HCT116 (cell line): ENCODE measurements around the gene PADI4. TPM values are rescaled to one million over a fixed set of nuclear protein-coding genes. Genes with fewer than 3 reads are reported as not detected.

Source experiments
- ATAC-seq: fragments of 200-7000 bp; cut with Tn5 transposase; 2 replicates; pipeline ENCODE4 v1.9.1; 2020; ENCODE audit warnings: mild to moderate bottlenecking, moderate library complexity
- BruUV-seq: library from RNA; stranded (reverse); fragments of 400-500 nt; replicated peaks from 2 replicates; lab custom pipeline; 2021; lab: Mats Ljungman, UMichigan
- CTCF ChIA-PET: fragments of 300-600 bp; sonication (Branson Sonifier 250); formaldehyde crosslinking; loops from one replicate; lab custom pipeline; 2021; ENCODE audit warnings: antibody characterized with exemption; lab: Charles Lee
- POLR2A ChIA-PET: fragments of 300-600, 350-600 bp; sonication (Branson Sonifier 250); formaldehyde crosslinking; loops from one replicate; lab custom pipeline; 2021; ENCODE audit warnings: antibody characterized with exemption; lab: Charles Lee
- RAD21 ChIA-PET, 2 experiments: fragments of 300-600 bp; sonication (Branson Sonifier 250); formaldehyde crosslinking; loops; one replicate each; lab custom pipeline; 2023; ENCODE audit warnings: low total read pairs in 2 of 2; ENCODE audit not compliant: uncharacterized antibody in 2 of 2, unreplicated experiment in 2 of 2, low non-redundant PET in 1 of 2; lab: Charles Lee
- DNase-seq: peaks from one replicate; pipeline ENCODE4 v3.0.0-alpha.2; 2010; ENCODE audit warnings: low read depth, low spot score
- H2AFZ ChIP-seq: fragments of 200-600 bp; shearing (Covaris generic), sonication (generic); 2 replicates; pipeline ENCODE4 v1.6.1; 2017; ENCODE audit warnings: low read depth, mixed run types, mixed read lengths, antibody characterized with exemption, low read length; ENCODE audit not compliant: poor library complexity, severe bottlenecking
- H3K27ac ChIP-seq: 2 replicates; pipeline ENCODE4 v1.5.1; 2012; ENCODE audit warnings: low read depth, low read length
- H3K27me3 ChIP-seq: fragments of 200-600 bp; sonication (generic); 2 replicates; pipeline ENCODE4 v1.6.1; 2016; ENCODE audit warnings: mixed run types, low read length, mixed read lengths; ENCODE audit not compliant: insufficient read depth
- H3K36me3 ChIP-seq, 2 experiments: fragments of 200-500 bp in 1 of 2; fragments of 200-600 bp in 1 of 2; sonication (Bioruptor generic) in 1 of 2; sonication (generic) in 1 of 2; 2 replicates each; pipeline versions ENCODE4 v1.5.1 to v1.6.1; 2014 to 2016; ENCODE audit warnings: low read length in 2 of 2, inconsistent platforms in 1 of 2, mixed read lengths in 1 of 2, mixed run types in 1 of 2; ENCODE audit not compliant: insufficient read depth in 2 of 2, control insufficient read depth in 1 of 2
- H3K4me1 ChIP-seq, 2 experiments: fragments of 200-600 bp in 1 of 2; sonication (generic) in 1 of 2; 2 replicates each; pipeline versions ENCODE4 v1.5.1 to v1.6.1; 2012 to 2017; ENCODE audit warnings: low read length in 2 of 2, inconsistent platforms in 1 of 2, mild to moderate bottlenecking in 1 of 2, mixed read lengths in 1 of 2, mixed run types in 1 of 2, moderate library complexity in 1 of 2; ENCODE audit not compliant: insufficient read depth in 2 of 2, control insufficient read depth in 1 of 2
- H3K4me2 ChIP-seq: fragments of 200-600 bp; sonication (generic); 2 replicates; pipeline ENCODE4 v1.6.1; 2017; ENCODE audit warnings: mixed run types, low read length, mixed read lengths
- H3K4me3 ChIP-seq, 2 experiments: fragments of 200-600 bp in 1 of 2; sonication (generic) in 1 of 2; replicated peaks in 1 of 2; 2 replicates each; pipeline ENCODE4 v1.5.1; 2011 to 2016; ENCODE audit warnings: low read length in 2 of 2, control low read depth in 1 of 2, low read depth in 1 of 2, mild to moderate bottlenecking in 1 of 2, mixed read lengths in 1 of 2, mixed run types in 1 of 2
- H3K79me2 ChIP-seq: fragments of 200-600 bp; sonication (generic); 2 replicates; pipeline ENCODE4 v1.6.1; 2017; ENCODE audit warnings: mild to moderate bottlenecking, mixed run types, low read length, moderate library complexity, mixed read lengths; ENCODE audit not compliant: insufficient read depth
- H3K9ac ChIP-seq: fragments of 200-600 bp; sonication (generic); 2 replicates; pipeline ENCODE4 v1.6.1; 2016; ENCODE audit warnings: low read length, mixed read lengths
- H3K9me2 ChIP-seq: fragments of 200-600 bp; sonication (generic), shearing (Covaris generic); 2 replicates; pipeline ENCODE4 v1.6.1; 2017; ENCODE audit warnings: mixed run types, mild to moderate bottlenecking, moderate library complexity; ENCODE audit not compliant: insufficient read depth
- H3K9me3 ChIP-seq, 2 experiments: fragments of 200-500 bp in 1 of 2; fragments of 200-600 bp in 1 of 2; sonication (Bioruptor generic) in 1 of 2; sonication (generic) in 1 of 2; 2 replicates each; pipeline ENCODE4 v1.6.1; 2014 to 2017; ENCODE audit warnings: low read length in 2 of 2, mixed read lengths in 2 of 2, inconsistent platforms in 1 of 2, low read depth in 1 of 2, mild to moderate bottlenecking in 1 of 2, mixed run types in 1 of 2, moderate library complexity in 1 of 2; ENCODE audit not compliant: control insufficient read depth in 1 of 2, insufficient read depth in 1 of 2
- H4K20me1 ChIP-seq: fragments of 200-600 bp; sonication (generic), shearing (Covaris generic); 2 replicates; pipeline ENCODE4 v1.6.1; 2017; ENCODE audit warnings: mixed run types, mild to moderate bottlenecking, moderate library complexity; ENCODE audit not compliant: insufficient read depth
- ATF3 ChIP-seq: IDR thresholded peaks from 2 replicates; pipeline ENCODE4 v1.6.1; 2012
- EZH2phosphoT487 ChIP-seq: fragments of 200-600 bp; IDR thresholded peaks from 2 replicates; pipeline ENCODE4 v1.6.1; 2018; ENCODE audit warnings: antibody characterized with exemption, borderline replicate concordance
- FOSL1 ChIP-seq: IDR thresholded peaks from 2 replicates; pipeline ENCODE4 v1.6.1; 2012; ENCODE audit warnings: low read depth
- JUND ChIP-seq: IDR thresholded peaks from 2 replicates; pipeline ENCODE4 v1.6.1; 2012
- SIN3A ChIP-seq: IDR thresholded peaks from 2 replicates; pipeline ENCODE4 v1.6.1; 2012; ENCODE audit warnings: low read depth
- TCF7L2 ChIP-seq: IDR thresholded peaks from 2 replicates; pipeline ENCODE4 v1.7.0; 2011; ENCODE audit warnings: borderline replicate concordance, inconsistent platforms; ENCODE audit not compliant: insufficient read depth, insufficient read length; ENCODE audit errors: extremely low read depth
- YY1 ChIP-seq: IDR thresholded peaks from 2 replicates; pipeline ENCODE4 v1.6.1; 2011; ENCODE audit warnings: low read length, low read depth, moderate library complexity, mild to moderate bottlenecking; ENCODE audit not compliant: insufficient replicate concordance; ENCODE audit errors: extremely low read depth
- ZFX ChIP-seq: fragments of 450-650 bp; IDR thresholded peaks from 2 replicates; pipeline ENCODE4 v1.6.1; 2017
- intact Hi-C: fragments of 100-400 bp; cut with micrococcal nuclease; formaldehyde crosslinking; loops from 2 replicates; pipeline ENCODE4 v1.10.0; 2022
- total RNA-seq: library from RNA; stranded (reverse); gene quantifications from one replicate; pipeline ENCODE4 v1.2.1, GENCODE V29; 2021; ENCODE audit not compliant: unreplicated experiment
- TF ChIP-seq, protein P1 (sequence below): IDR thresholded peaks from 2 replicates; pipeline ENCODE4 v1.6.1; 2012; ENCODE audit warnings: low read depth
- TF ChIP-seq, protein P2 (sequence below), 3 experiments: fragments of 200-600 bp in 1 of 3; sonication (generic) in 1 of 3; IDR thresholded peaks in 2 of 3; conservative IDR thresholded peaks in 1 of 3; 2 replicates each; pipeline ENCODE4 v1.5.1; 2012 to 2017; ENCODE audit warnings: low read depth in 2 of 3, low read length in 2 of 3, antibody characterized with exemption in 1 of 3, borderline replicate concordance in 1 of 3, control low read depth in 1 of 3, mild to moderate bottlenecking in 1 of 3, mixed read lengths in 1 of 3, mixed run types in 1 of 3, moderate library complexity in 1 of 3; ENCODE audit not compliant: insufficient read depth in 1 of 3

PADI4 gene
- total RNA-seq, 1 experiment from 2014 or later, result 0.44 TPM

- no peaks in the 10 kb centered on the region for H3K9me3 ChIP-seq
- H4K20me1 ChIP-seq, result no peaks in the 10 kb centered on the region
- no peak overlapping the region for H3K4me3 ChIP-seq
- ChIA-PET RAD21 (no interaction called here), CTCF (interaction anchor here (0.7 kb wide), 1 partner anchor 37 kb away, joined by 4 read pairs; the partner anchor contains the start of gene PADI4), POLR2A (no interaction called here)
- no peak for DNase-seq
- H3K79me2 ChIP-seq, result no peaks in the 10 kb centered on the region
- no peaks in the 10 kb centered on the region for H3K27me3 ChIP-seq
- H3K36me3 ChIP-seq, result no peaks in the 10 kb centered on the region
- H3K27ac ChIP-seq, result no peak overlapping the region
- TF ChIP-seq JUND, result no peak
- no peak for TF ChIP-seq EZH2phosphoT487
- no peak for TF ChIP-seq ATF3
- no peak for TF ChIP-seq FOSL1
- TF ChIP-seq ZFX, result no peak
- TF ChIP-seq YY1, result no peak
- TF ChIP-seq SIN3A, result no peak
- TF ChIP-seq, protein P1, sequence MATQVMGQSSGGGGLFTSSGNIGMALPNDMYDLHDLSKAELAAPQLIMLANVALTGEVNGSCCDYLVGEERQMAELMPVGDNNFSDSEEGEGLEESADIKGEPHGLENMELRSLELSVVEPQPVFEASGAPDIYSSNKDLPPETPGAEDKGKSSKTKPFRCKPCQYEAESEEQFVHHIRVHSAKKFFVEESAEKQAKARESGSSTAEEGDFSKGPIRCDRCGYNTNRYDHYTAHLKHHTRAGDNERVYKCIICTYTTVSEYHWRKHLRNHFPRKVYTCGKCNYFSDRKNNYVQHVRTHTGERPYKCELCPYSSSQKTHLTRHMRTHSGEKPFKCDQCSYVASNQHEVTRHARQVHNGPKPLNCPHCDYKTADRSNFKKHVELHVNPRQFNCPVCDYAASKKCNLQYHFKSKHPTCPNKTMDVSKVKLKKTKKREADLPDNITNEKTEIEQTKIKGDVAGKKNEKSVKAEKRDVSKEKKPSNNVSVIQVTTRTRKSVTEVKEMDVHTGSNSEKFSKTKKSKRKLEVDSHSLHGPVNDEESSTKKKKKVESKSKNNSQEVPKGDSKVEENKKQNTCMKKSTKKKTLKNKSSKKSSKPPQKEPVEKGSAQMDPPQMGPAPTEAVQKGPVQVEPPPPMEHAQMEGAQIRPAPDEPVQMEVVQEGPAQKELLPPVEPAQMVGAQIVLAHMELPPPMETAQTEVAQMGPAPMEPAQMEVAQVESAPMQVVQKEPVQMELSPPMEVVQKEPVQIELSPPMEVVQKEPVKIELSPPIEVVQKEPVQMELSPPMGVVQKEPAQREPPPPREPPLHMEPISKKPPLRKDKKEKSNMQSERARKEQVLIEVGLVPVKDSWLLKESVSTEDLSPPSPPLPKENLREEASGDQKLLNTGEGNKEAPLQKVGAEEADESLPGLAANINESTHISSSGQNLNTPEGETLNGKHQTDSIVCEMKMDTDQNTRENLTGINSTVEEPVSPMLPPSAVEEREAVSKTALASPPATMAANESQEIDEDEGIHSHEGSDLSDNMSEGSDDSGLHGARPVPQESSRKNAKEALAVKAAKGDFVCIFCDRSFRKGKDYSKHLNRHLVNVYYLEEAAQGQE, result no peak
- TF ChIP-seq TCF7L2, result no peak
- TF ChIP-seq, protein P2, sequence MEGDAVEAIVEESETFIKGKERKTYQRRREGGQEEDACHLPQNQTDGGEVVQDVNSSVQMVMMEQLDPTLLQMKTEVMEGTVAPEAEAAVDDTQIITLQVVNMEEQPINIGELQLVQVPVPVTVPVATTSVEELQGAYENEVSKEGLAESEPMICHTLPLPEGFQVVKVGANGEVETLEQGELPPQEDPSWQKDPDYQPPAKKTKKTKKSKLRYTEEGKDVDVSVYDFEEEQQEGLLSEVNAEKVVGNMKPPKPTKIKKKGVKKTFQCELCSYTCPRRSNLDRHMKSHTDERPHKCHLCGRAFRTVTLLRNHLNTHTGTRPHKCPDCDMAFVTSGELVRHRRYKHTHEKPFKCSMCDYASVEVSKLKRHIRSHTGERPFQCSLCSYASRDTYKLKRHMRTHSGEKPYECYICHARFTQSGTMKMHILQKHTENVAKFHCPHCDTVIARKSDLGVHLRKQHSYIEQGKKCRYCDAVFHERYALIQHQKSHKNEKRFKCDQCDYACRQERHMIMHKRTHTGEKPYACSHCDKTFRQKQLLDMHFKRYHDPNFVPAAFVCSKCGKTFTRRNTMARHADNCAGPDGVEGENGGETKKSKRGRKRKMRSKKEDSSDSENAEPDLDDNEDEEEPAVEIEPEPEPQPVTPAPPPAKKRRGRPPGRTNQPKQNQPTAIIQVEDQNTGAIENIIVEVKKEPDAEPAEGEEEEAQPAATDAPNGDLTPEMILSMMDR (IDR thresholded peaks at IDR 0.05 in 2 of 3, conservative IDR thresholded peaks at IDR 0.05 in 1 of 3; ENCODE audit: borderline replicate concordance in 1 of 3, insufficient read depth in 1 of 3, low read depth in 2 of 3, low read length in 2 of 3), result no peak
- no peaks in the 10 kb centered on the region for H3K9me2 ChIP-seq
- ATAC-seq, result no peak
- intact Hi-C loops, result loop anchor here (5.0 kb wide), 1 partner anchor 209 kb away; no protein-coding TSS in a partner anchor
- H3K4me2 ChIP-seq, result no peak overlapping the region
- H3K4me1 ChIP-seq, result peaks cover 0 to 12% of the 10 kb centered on the region in 2 experiments; a peak in 2 of 4 replicates
- H2AFZ ChIP-seq, result no peak overlapping the region
- BruUV-seq, result no TSS peak
- no peak overlapping the region for H3K9ac ChIP-seq
These were observed 36.9 kb upstream of the PADI4 start for GRCh38 chr1:17270891-17271765.
